Esophagus squamous epithelium (tissue), 4 donors: ENCODE measurements around the gene KANK2.

Experiments
- POLR2A ChIP-seq, 4 donors: fragments of 450-650 bp; IDR thresholded peaks; one replicate each; pipeline ENCODE4 v1.6.1; 2017; ENCODE audit warnings: antibody characterized with exemption in 4 of 4, mild to moderate bottlenecking in 4 of 4, moderate library complexity in 3 of 4
- TF ChIP-seq, protein P1 (sequence below), 6 experiments: fragments of 450-650 bp in 4 of 6; fragments of 200-600 bp in 2 of 6; sonication (generic) in 2 of 6; IDR thresholded peaks; one replicate each; pipeline ENCODE4 v1.5.1; 2016 to 2019; ENCODE audit warnings: antibody characterized with exemption in 6 of 6, mild to moderate bottlenecking in 4 of 6, moderate library complexity in 4 of 6

DNA sequence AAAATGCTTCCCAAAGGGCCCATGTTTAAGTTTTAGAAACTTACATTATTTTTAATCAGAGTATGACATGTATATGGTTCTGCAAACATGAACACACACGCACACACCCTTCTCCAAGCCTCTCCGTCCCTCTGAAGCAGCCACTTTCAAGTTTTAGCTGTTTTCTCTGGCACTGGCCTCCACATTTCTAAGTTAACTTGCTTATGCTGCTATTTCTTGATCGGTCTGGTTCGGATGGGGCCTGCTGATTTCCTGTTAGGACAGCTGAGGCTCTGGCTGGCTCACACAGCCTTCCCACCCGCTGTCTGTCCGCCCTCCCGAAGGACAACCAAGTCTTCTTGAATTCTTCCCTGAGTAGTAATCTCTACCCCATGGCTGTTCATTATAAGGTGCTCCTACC is 46.2 kb downstream of the KANK2 start:
- TF ChIP-seq, protein P1, sequence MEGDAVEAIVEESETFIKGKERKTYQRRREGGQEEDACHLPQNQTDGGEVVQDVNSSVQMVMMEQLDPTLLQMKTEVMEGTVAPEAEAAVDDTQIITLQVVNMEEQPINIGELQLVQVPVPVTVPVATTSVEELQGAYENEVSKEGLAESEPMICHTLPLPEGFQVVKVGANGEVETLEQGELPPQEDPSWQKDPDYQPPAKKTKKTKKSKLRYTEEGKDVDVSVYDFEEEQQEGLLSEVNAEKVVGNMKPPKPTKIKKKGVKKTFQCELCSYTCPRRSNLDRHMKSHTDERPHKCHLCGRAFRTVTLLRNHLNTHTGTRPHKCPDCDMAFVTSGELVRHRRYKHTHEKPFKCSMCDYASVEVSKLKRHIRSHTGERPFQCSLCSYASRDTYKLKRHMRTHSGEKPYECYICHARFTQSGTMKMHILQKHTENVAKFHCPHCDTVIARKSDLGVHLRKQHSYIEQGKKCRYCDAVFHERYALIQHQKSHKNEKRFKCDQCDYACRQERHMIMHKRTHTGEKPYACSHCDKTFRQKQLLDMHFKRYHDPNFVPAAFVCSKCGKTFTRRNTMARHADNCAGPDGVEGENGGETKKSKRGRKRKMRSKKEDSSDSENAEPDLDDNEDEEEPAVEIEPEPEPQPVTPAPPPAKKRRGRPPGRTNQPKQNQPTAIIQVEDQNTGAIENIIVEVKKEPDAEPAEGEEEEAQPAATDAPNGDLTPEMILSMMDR (IDR thresholded peaks at IDR 0.05), result no peak
- TF ChIP-seq POLR2A (IDR thresholded peaks at IDR 0.05), result no peak
